Gastroesophageal sphincter (tissue), 3 donors: Measurements from ENCODE around the gene ATP11B.

ENCODE experiments used
- CTCF ChIP-seq, 4 experiments: fragments of 200-600 bp in 2 of 4; fragments of 450-650 bp in 2 of 4; sonication (generic) in 1 of 4; IDR thresholded peaks; one replicate each; pipeline ENCODE4 v1.5.1; 2017 to 2019; ENCODE audit warnings: antibody characterized with exemption in 4 of 4, mild to moderate bottlenecking in 2 of 4, moderate library complexity in 2 of 4
- EP300 ChIP-seq: sonication (generic); formaldehyde crosslinking; IDR thresholded peaks from one replicate; pipeline ENCODE4 v1.6.1; 2017; ENCODE audit warnings: antibody characterized with exemption, mild to moderate bottlenecking
- POLR2A ChIP-seq, 2 donors: fragments of 450-650 bp; IDR thresholded peaks; one replicate each; pipeline ENCODE4 v1.6.1; 2017; ENCODE audit warnings: antibody characterized with exemption in 2 of 2, mild to moderate bottlenecking in 2 of 2, moderate library complexity in 1 of 2
- POLR2AphosphoS5 ChIP-seq: sonication (generic); formaldehyde crosslinking; IDR thresholded peaks from one replicate; pipeline ENCODE4 v1.6.1; 2017; ENCODE audit warnings: antibody characterized with exemption

GRCh38 chr3:182763896-182764295 is 29.4 kb upstream of the ATP11B start:
- TF ChIP-seq CTCF (IDR thresholded peaks at IDR 0.05), result no peak
- no peak for TF ChIP-seq POLR2AphosphoS5
- no peak for TF ChIP-seq POLR2A (IDR thresholded peaks at IDR 0.05)
- no peak for TF ChIP-seq EP300
